CMK (cell line): Measurements from ENCODE around the gene PPIP5K2.
A peak's percentile ranks its signal among the peaks of the same experiment; 100 is the strongest.
"Not testable (repeated sequence)": the region's sequence is repeated elsewhere in the genome, so short reads cannot be mapped to it uniquely, and the experiment has no call there.

ENCODE experiments used
- DNase-seq: peaks from one replicate; pipeline ENCODE4 v3.0.0-alpha.2; 2010; ENCODE audit warnings: low read depth

The PPIP5K2 gene

GRCh38 chr5:103119765-103120606, at the start of gene PPIP5K2, which contains the start of gene GIN1:
PPIP5K2 (plus strand) TSS chr5:103120301; CDS start chr5:103129590, 9,289 bp downstream.
GIN1 (minus strand) TSS chr5:103120138; CDS start chr5:103108707, 11,431 bp downstream.
- DNase-seq: peak; percentile 89

- DNase-seq: not testable (repeated sequence)
These were observed 46.6 kb upstream of the PPIP5K2 start for GRCh38 chr5:103073500-103073899.

GRCh38 chr5:103075442-103075841, 44.7 kb upstream of the PPIP5K2 start:
- no peak for DNase-seq

GRCh38 chr5:103079796-103080195, 40.3 kb upstream of the PPIP5K2 start:
- DNase-seq: no peak

- DNase-seq: no peak
These were observed 33.6 kb upstream of the PPIP5K2 start for GRCh38 chr5:103086547-103086946.

DNA sequence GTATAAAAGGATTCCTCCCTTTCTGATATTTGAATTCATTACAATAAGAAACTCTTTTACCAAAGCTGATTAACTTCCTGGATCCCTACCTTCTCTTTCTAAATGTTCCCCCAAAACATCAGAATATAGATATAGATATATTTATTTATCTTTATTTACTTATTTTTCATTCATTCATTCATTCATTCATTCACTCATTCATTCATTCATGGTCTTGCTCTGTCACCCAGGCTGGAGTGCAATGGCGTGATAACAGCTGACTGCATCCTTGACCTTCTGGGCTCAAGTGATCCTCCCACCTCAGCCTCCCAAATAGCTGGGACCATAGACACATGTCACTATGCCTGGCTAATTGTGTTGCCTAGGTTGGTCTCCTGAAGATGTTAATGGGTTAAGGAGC, 30.8 kb upstream of the PPIP5K2 start:
- DNase-seq: no peak

DNA sequence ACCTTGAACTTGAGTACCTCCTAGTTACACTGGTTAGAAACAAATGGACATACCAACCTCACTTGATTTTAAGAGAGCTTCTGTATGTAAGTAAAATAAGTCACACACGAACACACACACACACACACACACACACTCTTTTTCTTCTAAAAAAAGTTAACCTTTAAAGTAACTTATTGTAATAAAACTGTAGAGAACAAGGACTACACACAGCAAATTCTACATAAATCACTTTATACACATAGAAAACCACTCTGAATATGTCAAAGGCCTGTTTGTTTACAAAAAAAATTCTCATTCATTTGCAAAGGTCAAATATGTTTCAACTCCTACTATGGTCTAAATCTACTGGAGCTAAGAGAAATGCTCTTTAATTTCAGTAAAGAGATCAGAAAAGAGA, 29.3 kb upstream of the PPIP5K2 start:
- DNase-seq: no peak

DNA sequence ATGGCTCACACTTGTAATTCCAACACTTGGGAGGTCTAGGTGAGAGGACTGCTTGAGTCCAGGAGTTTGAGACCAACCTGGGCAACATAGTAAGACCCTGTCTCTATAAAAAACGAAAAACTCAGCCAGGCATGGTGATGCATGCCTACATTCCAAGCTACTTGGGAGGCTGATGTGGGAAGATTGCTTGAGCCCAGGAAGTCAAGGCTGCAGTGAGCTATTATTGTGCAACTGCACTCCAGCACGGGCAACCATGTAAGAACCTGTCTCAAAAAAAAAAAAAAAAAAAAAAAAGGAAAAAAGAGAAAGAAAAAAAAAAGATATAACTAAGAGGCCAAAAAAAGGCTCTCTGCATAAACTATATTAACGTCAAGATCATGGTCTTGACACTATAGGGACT, 27.4 kb upstream of the PPIP5K2 start:
- no peak for DNase-seq

DNA sequence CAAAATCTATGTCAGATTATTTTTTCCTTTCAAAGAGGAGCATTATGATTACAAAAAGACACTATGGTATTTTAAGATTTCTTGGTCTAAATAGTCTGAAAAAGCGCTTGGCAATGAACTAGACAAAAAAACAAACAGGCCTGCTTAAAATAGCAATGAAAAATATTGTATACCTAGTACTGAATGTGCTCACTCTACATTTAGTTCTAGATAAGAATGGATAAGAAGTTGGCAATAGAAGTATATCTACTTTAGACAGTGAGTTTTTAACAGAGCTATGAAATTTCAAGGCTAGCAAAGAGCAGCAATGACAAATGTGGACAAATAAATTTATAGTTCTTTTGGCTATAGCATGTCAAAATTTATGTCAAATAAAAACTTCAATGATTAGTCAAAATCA, 26.4 kb upstream of the PPIP5K2 start:
- no peak for DNase-seq

- DNase-seq: no peak
These were observed 25.4 kb upstream of the PPIP5K2 start for GRCh38 chr5:103094737-103095136.

- DNase-seq: no peak
These were observed 21.1 kb upstream of the PPIP5K2 start for GRCh38 chr5:103098993-103099392.

GRCh38 chr5:103101079-103101750, 18.9 kb upstream of the PPIP5K2 start:
- DNase-seq: no peak

DNA sequence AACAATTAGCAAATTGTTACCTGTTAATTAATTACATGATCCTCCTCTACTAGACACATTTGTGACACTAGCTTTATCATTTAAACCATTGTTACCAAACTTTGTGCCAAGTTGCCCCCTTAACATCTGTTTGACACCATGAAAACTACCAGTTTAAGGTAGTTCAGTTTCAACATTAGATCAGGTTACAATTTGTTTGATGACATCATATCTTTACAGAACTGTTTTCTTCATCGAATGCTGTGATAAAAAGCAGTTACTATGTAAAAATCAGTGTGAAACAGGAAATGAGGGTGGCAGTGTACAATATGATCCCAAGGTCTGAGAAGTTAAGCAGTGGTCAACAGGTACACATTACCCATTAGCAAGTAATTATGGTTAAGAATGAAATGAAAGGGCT, 17.9 kb upstream of the PPIP5K2 start:
- DNase-seq: no peak

DNA sequence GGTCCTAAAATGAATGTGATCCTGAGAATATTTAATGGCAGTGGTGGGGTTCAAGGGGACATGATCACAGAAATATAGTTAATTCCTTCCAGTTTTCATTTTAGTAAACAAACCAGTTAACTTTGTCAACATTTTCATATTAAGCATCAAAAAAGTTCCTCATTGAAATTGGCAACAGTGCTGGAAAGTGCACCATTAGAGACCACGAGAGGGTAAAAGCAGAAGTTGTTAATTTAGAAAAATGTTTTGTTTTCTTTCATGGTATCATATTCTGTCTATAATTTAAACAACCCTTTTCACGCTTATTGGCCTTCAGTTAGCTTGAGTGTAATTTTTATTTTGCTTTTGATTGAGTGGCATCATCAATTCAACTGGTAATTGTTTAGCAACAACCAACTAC, 12.0 kb upstream of the PPIP5K2 start:
- DNase-seq: no peak

GRCh38 chr5:103109277-103109676, 10.8 kb upstream of the PPIP5K2 start:
- DNase-seq: no peak

DNA sequence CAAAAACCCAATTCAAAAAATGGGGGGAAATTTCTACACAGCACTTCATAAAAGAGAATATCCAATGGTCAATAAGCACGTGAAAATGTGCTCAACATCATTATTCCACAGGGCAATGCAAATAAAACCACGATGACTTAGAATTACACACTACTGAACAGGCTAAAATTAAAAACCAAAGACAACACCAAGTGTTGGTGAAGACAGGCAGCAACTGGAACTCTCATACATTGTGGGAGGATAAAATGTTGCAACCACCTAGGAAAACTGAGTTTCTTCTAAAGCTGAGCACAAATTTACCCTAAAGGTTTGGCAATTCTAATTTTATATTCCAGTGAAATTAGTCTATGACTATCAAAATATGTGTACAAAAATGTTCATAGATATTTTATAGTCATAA, 9.7 kb upstream of the PPIP5K2 start:
- DNase-seq: no peak

GRCh38 chr5:103111468-103111867, 8.6 kb upstream of the PPIP5K2 start:
- DNase-seq: no peak

DNA sequence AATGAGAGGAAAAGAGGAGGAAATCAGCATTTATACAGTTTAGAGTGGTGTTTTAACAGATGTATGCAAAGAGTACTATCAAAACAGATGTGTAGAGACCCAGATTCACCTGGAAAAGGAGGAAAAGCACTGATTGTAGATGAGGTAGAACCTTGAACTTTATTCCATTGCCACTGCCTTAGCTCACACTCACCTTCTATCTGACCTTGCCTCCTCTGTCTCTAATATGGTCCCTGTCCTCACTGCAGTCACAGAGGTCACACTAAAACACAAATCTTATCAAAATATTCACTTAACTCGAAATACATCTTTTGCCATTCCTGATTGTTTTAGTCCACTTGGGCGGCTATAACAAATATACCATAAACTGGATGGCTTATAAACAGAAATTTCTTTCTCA, 7.2 kb upstream of the PPIP5K2 start:
- DNase-seq: no peak

DNA sequence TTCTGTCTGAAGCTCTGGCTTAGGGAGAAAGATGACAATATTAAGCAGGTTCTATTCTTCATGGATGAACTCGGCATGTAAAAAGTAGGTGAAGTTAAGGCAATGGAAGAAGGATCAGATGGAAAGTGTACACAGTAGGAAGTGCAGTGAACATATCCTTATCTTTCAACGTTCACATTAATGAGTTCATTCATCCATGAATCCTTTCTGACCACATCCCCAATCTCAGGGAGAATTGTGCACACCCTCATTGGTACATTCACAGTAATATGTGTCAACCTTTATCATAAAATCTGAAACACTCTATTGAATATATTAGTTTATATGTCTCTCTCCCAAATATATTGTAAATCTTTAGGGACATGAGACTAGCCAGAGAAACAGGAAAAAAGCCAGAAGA, 5.7 kb upstream of the PPIP5K2 start:
- DNase-seq: peak; percentile 45

DNA sequence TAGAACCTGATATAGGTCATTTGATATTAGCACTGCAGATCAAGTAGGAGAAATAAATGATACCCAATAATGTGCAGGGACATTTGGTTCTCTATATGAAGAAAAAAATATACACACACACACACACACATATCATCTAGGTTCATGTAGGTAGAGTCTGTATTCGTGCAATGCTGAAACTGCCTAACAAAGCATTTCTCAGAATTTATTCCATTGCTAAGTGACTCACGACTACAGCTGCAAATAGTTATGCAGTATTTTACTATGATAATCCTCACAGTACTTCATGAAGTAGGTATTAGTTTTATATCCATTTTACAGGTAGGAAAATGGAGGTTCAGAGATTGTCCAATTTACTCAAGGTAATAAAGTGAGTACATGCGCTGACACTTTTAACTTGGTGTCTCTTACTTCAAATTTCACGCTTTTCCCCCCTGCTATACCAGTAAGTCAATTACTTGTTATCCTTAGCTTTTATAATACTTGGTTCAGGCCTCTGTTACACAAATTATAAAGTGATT, 2.6 kb upstream of the PPIP5K2 start:
- DNase-seq: no peak

- DNase-seq: no peak
These were observed 884 bp upstream of the PPIP5K2 start for GRCh38 chr5:103119070-103119764.

GRCh38 chr5:103120607-103121200, 603 bp downstream of the PPIP5K2 start:
- no peak for DNase-seq
